ENCODE data around the gene HNRNPU. TPM values are rescaled to one million over a fixed set of nuclear protein-coding genes. Genes with fewer than 3 reads are reported as not detected.
A peak's percentile ranks its signal among the peaks of the same experiment; 100 is the strongest.

The HNRNPU gene
- total RNA-seq, 1 experiment from 2014 or later, result 746 TPM

- BruUV-seq (replicated peaks), result no TSS peak
- intact Hi-C loops (cut with micrococcal nuclease; ENCODE audit: unreplicated experiment), result loop anchor here (2.0 to 10.0 kb wide), 2 partner anchors 27 to 209 kb away; no protein-coding TSS in a partner anchor
- TF ChIP-seq EZH2 (IDR thresholded peaks at IDR 0.05; ENCODE audit: borderline replicate concordance, low read depth, low read length, poor library complexity, severe bottlenecking), result no peak
- no peak for TF ChIP-seq CTCF (conservative IDR thresholded peaks at IDR 0.05; ENCODE audit: low read depth, low read length)
- DNase-seq (ENCODE audit: low spot score), result peak; percentile 95
- Histone ChIP-seq H3K9me3 (ENCODE audit: low read depth, low read length, poor library complexity, severe bottlenecking) (no peaks in the 10 kb centered on the region), H3K36me3 (ENCODE audit: insufficient read depth, low read length, poor library complexity, severe bottlenecking) (peaks cover 13% of the 10 kb centered on the region), H3K27ac (ENCODE audit: low read depth, low read length, poor library complexity, severe bottlenecking) (peak within 1 kb of the TSS; percentile 97), H3K27me3 (replicated peaks; ENCODE audit: insufficient read depth, low read depth, low read length, poor library complexity) (no peaks in the 10 kb centered on the region), H3K4me1 (ENCODE audit: insufficient read depth, low read length, poor library complexity, severe bottlenecking) (peaks cover 23% of the 10 kb centered on the region), H3K4me3 (ENCODE audit: low read depth, low read length, poor library complexity, severe bottlenecking) (peak within 1 kb of the TSS; percentile 72)
- ChIA-PET CTCF (interaction anchor here (0.9 to 1.6 kb wide), 3 partner anchors 34 to 207 kb away, joined by 3 to 6 read pairs (median 3); no protein-coding TSS in a partner anchor), POLR2A (ENCODE audit: low non-redundant PET) (interaction anchor here (1.0 kb wide), 1 partner anchor 28 kb away, joined by 13 read pairs; no protein-coding TSS in a partner anchor)
Measured at GRCh38 chr1:244835276-244836134, 28.8 kb downstream of the HNRNPU start, which contains the start of gene COX20. TSS of gene COX20 (plus strand) at chr1:244835658. CDS start at chr1:244835715, 57 bp downstream.

- H3K9me3 ChIP-seq (ENCODE audit: low read depth, low read length, poor library complexity, severe bottlenecking), result no peaks in the 10 kb centered on the region
- ChIA-PET CTCF (no interaction called here), POLR2A (ENCODE audit: low non-redundant PET) (interaction anchor here (0.9 kb wide), 1 partner anchor 231 kb away, joined by 5 read pairs; no protein-coding TSS in a partner anchor)
- BruUV-seq (replicated peaks), result TSS peak; percentile 77
- peaks cover 5% of the 10 kb centered on the region for H3K36me3 ChIP-seq (ENCODE audit: insufficient read depth, low read length, poor library complexity, severe bottlenecking)
- H3K27me3 ChIP-seq (replicated peaks; ENCODE audit: insufficient read depth, low read depth, low read length, poor library complexity), result no peaks in the 10 kb centered on the region
- H3K4me1 ChIP-seq (ENCODE audit: insufficient read depth, low read length, poor library complexity, severe bottlenecking), result peaks cover 23% of the 10 kb centered on the region
- no peak for TF ChIP-seq EZH2 (IDR thresholded peaks at IDR 0.05; ENCODE audit: borderline replicate concordance, low read depth, low read length, poor library complexity, severe bottlenecking)
- TF ChIP-seq CTCF (conservative IDR thresholded peaks at IDR 0.05; ENCODE audit: low read depth, low read length), result no peak
- peak; percentile 96 for DNase-seq (ENCODE audit: low spot score)
- peak overlapping the region; percentile 97 for H3K27ac ChIP-seq (ENCODE audit: low read depth, low read length, poor library complexity, severe bottlenecking)
- intact Hi-C loops (cut with micrococcal nuclease; ENCODE audit: unreplicated experiment), result loop anchor here (1.0 to 10.0 kb wide), 3 partner anchors 28 to 210 kb away; no protein-coding TSS in a partner anchor
- H3K4me3 ChIP-seq (ENCODE audit: low read depth, low read length, poor library complexity, severe bottlenecking), result peak overlapping the region; percentile 72
Measured at GRCh38 chr1:244834543-244835275, 29.6 kb downstream of the HNRNPU start.

Measured in A673 (cell line).